WI38 (cell line): ENCODE results near the gene TULP1.
A peak's percentile ranks its signal among the peaks of the same experiment; 100 is the strongest.
"Not testable (repeated sequence)": the region's sequence is repeated elsewhere in the genome, so short reads cannot be mapped to it uniquely, and the experiment has no call there.

Experiments used
- H3K4me3 ChIP-seq: 2 replicates; pipeline ENCODE4 v1.5.1; 2011; ENCODE audit warnings: low read depth, mild to moderate bottlenecking, control low read depth, low read length
- TF ChIP-seq, protein P1 (sequence below): IDR thresholded peaks from 2 replicates; pipeline ENCODE4 v1.5.1; 2012; ENCODE audit warnings: low read depth, mild to moderate bottlenecking, control low read depth, low read length

TULP1 gene

GRCh38 chr6:35552285-35552917 is 39.7 kb upstream of the TULP1 start:
- H3K4me3 ChIP-seq, result no peak overlapping the region
- TF ChIP-seq, protein P1, sequence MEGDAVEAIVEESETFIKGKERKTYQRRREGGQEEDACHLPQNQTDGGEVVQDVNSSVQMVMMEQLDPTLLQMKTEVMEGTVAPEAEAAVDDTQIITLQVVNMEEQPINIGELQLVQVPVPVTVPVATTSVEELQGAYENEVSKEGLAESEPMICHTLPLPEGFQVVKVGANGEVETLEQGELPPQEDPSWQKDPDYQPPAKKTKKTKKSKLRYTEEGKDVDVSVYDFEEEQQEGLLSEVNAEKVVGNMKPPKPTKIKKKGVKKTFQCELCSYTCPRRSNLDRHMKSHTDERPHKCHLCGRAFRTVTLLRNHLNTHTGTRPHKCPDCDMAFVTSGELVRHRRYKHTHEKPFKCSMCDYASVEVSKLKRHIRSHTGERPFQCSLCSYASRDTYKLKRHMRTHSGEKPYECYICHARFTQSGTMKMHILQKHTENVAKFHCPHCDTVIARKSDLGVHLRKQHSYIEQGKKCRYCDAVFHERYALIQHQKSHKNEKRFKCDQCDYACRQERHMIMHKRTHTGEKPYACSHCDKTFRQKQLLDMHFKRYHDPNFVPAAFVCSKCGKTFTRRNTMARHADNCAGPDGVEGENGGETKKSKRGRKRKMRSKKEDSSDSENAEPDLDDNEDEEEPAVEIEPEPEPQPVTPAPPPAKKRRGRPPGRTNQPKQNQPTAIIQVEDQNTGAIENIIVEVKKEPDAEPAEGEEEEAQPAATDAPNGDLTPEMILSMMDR, result peak; percentile 86

DNA sequence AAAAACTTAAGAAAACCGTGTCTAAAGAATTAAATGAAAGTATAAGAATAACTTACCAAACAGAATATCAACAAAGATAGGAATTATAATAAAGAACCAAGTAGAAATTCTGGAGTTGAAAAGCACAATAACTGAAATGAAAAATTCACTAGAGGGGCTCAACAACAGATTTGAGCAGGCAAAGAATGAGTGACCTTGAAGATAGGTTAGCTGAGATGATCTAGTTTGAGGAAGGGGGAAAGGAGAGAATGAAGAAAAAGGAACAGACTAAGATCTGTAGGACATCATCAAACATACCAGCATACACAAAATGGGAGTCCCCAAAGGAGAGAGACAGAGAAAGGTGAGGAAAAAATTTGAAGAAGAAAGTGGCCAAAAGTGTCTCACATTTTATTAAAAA is 37.7 kb upstream of the TULP1 start:
- no peak overlapping the region for H3K4me3 ChIP-seq
- TF ChIP-seq, protein P1, result no peak

- no peak overlapping the region for H3K4me3 ChIP-seq
- TF ChIP-seq, protein P1, result no peak
Measured at GRCh38 chr6:35547676-35548075, 35.0 kb upstream of the TULP1 start.

DNA sequence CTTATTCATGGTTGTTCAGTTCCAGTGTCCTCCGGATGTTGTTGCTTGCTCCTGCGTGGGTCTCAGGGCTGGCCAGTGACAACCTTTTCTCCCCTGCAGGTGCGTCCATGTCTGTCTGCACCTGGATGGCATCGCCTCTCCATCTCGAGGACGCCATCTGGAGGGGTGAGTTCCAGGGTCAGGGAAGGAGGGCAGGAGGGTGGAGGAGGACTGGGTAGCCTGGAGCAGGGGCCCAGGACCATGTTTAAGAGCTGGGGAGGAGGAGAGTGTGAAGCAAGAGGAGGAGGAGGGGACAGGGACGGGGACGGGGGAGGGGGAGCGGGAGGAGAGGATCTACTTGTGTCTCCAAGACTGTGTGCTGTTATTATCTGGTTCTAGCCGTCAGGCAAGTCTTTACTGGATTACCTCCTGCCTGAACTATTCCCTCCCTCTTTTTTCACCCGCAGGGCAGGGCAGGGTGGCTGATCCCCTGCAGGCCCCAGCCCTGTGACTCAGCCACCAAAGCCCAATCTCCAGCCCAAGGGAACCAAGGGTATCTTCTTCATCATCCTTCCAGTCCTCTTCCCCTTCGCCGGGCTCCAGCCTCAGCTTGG is 32.2 kb upstream of the TULP1 start:
- H3K4me3 ChIP-seq, result no peak overlapping the region
- TF ChIP-seq, protein P1, result no peak

DNA sequence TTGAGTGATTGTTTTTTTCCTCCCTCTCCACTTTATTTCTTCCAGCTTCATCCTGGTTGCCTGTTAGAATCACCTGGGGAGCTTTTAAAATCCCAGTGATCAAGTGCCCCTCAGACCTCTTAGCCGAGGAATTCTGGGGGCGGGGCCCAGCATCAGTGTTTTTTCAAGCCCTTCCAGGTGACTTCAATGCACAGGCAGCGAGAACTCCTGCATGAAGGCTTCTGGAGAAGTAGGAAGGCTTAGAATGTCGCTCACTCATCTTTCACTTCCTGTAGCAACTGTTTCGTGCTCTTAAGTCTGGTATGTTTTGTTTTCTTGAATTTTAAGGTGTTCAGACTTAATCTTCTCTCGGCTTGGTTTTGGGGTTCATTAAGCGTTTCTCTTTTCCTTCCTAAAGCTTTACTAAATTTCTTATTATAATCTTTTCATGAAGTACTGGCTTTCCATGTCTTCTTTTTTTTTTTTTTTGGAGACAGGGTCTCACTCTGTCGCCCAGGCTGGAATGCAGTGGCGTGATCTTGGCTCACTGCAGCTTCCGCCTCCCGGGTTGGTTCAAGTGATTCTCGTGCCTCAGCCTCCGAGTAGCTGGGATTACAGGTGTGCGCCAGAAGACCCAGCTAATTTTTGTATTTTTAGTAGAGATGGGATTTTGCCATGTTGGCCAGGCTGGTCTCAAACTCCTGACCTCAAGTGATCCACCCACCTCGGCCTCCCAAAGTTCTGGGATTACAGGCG is 30.9 kb upstream of the TULP1 start:
- H3K4me3 ChIP-seq, result no peak overlapping the region
- TF ChIP-seq, protein P1, result no peak

GRCh38 chr6:35541836-35542235 is 29.1 kb upstream of the TULP1 start:
- TF ChIP-seq, protein P1, result no peak
- no peak overlapping the region for H3K4me3 ChIP-seq

GRCh38 chr6:35539223-35539622 is 26.5 kb upstream of the TULP1 start:
- TF ChIP-seq, protein P1, result no peak

GRCh38 chr6:35535847-35536246 is 23.2 kb upstream of the TULP1 start:
- not testable (repeated sequence) for H3K4me3 ChIP-seq

More at GRCh38 chr6:35539223-35539622, 26.5 kb upstream of the TULP1 start:
- H3K4me3 ChIP-seq, result no peak overlapping the region
